ENCODE results near the gene TRIM9.

The TRIM9 gene

GRCh38 chr14:51081209-51081608, 13.7 kb downstream of the TRIM9 start:
- H3K27ac ChIP-seq (ENCODE audit: low read length): no peak overlapping the region
- H3K36me3 ChIP-seq (replicated peaks; ENCODE audit: insufficient read depth, low read length): no peaks in the 10 kb centered on the region
- no peak overlapping the region for H3K9ac ChIP-seq (ENCODE audit: low read length)
- no peak overlapping the region for H2AFZ ChIP-seq (ENCODE audit: low read length)
- H3K4me2 ChIP-seq (ENCODE audit: low read depth, low read length): no peak overlapping the region
- 0 out of 2 replicates have a peak, but pooled peaks cover 2% of the 10 kb centered on the region for H3K4me1 ChIP-seq (ENCODE audit: low read length)
- H3K9me3 ChIP-seq (replicated peaks; ENCODE audit: insufficient read depth, low read length): no peaks in the 10 kb centered on the region
- no peaks in the 10 kb centered on the region for H3K79me2 ChIP-seq (ENCODE audit: low read length)
- no peaks in the 10 kb centered on the region for H3K27me3 ChIP-seq (replicated peaks; ENCODE audit: insufficient read depth, low read length)
- H4K20me1 ChIP-seq (ENCODE audit: insufficient read depth, low read length): no peaks in the 10 kb centered on the region
- H3K4me3 ChIP-seq (ENCODE audit: low read length): no peak overlapping the region
- H3F3A ChIP-seq (ENCODE audit: insufficient read depth, low read length): no peaks in the 10 kb centered on the region
- H3K9me2 ChIP-seq (replicated peaks; ENCODE audit: insufficient read depth, low read length): no peaks in the 10 kb centered on the region
- TF ChIP-seq, protein P1, sequence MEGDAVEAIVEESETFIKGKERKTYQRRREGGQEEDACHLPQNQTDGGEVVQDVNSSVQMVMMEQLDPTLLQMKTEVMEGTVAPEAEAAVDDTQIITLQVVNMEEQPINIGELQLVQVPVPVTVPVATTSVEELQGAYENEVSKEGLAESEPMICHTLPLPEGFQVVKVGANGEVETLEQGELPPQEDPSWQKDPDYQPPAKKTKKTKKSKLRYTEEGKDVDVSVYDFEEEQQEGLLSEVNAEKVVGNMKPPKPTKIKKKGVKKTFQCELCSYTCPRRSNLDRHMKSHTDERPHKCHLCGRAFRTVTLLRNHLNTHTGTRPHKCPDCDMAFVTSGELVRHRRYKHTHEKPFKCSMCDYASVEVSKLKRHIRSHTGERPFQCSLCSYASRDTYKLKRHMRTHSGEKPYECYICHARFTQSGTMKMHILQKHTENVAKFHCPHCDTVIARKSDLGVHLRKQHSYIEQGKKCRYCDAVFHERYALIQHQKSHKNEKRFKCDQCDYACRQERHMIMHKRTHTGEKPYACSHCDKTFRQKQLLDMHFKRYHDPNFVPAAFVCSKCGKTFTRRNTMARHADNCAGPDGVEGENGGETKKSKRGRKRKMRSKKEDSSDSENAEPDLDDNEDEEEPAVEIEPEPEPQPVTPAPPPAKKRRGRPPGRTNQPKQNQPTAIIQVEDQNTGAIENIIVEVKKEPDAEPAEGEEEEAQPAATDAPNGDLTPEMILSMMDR (IDR thresholded peaks at IDR 0.05; ENCODE audit: low read length): no peak
- TF ChIP-seq EZH2 (optimal IDR thresholded peaks at IDR 0.05; ENCODE audit: low read depth, low read length): no peak
- no peak for TF ChIP-seq EZH2phosphoT487 (IDR thresholded peaks at IDR 0.05; ENCODE audit: low read length)
- no peak for DNase-seq

GRCh38 chr14:51080645-51081044, 14.3 kb downstream of the TRIM9 start:
- TF ChIP-seq, protein P1 (IDR thresholded peaks at IDR 0.05; ENCODE audit: low read length): no peak
- TF ChIP-seq EZH2phosphoT487 (IDR thresholded peaks at IDR 0.05; ENCODE audit: low read length): no peak
- no peak for TF ChIP-seq EZH2 (optimal IDR thresholded peaks at IDR 0.05; ENCODE audit: low read depth, low read length)
- Histone ChIP-seq H3K27me3 (replicated peaks; ENCODE audit: insufficient read depth, low read length) (no peaks in the 10 kb centered on the region), H3K36me3 (replicated peaks; ENCODE audit: insufficient read depth, low read length) (no peaks in the 10 kb centered on the region), H2AFZ (ENCODE audit: low read length) (no peak overlapping the region), H4K20me1 (ENCODE audit: insufficient read depth, low read length) (no peaks in the 10 kb centered on the region), H3K9me2 (replicated peaks; ENCODE audit: insufficient read depth, low read length) (no peaks in the 10 kb centered on the region), H3F3A (ENCODE audit: insufficient read depth, low read length) (no peaks in the 10 kb centered on the region), H3K79me2 (ENCODE audit: low read length) (no peaks in the 10 kb centered on the region), H3K9ac (ENCODE audit: low read length) (no peak overlapping the region), H3K4me2 (ENCODE audit: low read depth, low read length) (no peak overlapping the region), H3K9me3 (replicated peaks; ENCODE audit: insufficient read depth, low read length) (no peaks in the 10 kb centered on the region), H3K4me1 (ENCODE audit: low read length) (no peaks in the 10 kb centered on the region), H3K27ac (ENCODE audit: low read length) (no peak overlapping the region), H3K4me3 (ENCODE audit: low read length) (no peak overlapping the region)
- no peak for DNase-seq

GRCh38 chr14:51079489-51079888, 15.4 kb downstream of the TRIM9 start:
- no peak for DNase-seq
- Histone ChIP-seq H3K79me2 (ENCODE audit: low read length) (no peaks in the 10 kb centered on the region), H3K4me3 (ENCODE audit: low read length) (no peak overlapping the region), H3K4me2 (ENCODE audit: low read depth, low read length) (no peak overlapping the region), H2AFZ (ENCODE audit: low read length) (no peak overlapping the region), H3K27ac (ENCODE audit: low read length) (no peak overlapping the region), H3K36me3 (replicated peaks; ENCODE audit: insufficient read depth, low read length) (no peaks in the 10 kb centered on the region), H3K27me3 (replicated peaks; ENCODE audit: insufficient read depth, low read length) (no peaks in the 10 kb centered on the region), H3F3A (ENCODE audit: insufficient read depth, low read length) (no peaks in the 10 kb centered on the region), H4K20me1 (ENCODE audit: insufficient read depth, low read length) (no peaks in the 10 kb centered on the region), H3K4me1 (ENCODE audit: low read length) (no peaks in the 10 kb centered on the region), H3K9me2 (replicated peaks; ENCODE audit: insufficient read depth, low read length) (no peaks in the 10 kb centered on the region), H3K9ac (ENCODE audit: low read length) (no peak overlapping the region), H3K9me3 (replicated peaks; ENCODE audit: insufficient read depth, low read length) (no peaks in the 10 kb centered on the region)
- TF ChIP-seq EZH2phosphoT487 (IDR thresholded peaks at IDR 0.05; ENCODE audit: low read length): no peak
- TF ChIP-seq EZH2 (optimal IDR thresholded peaks at IDR 0.05; ENCODE audit: low read depth, low read length): no peak

DNA sequence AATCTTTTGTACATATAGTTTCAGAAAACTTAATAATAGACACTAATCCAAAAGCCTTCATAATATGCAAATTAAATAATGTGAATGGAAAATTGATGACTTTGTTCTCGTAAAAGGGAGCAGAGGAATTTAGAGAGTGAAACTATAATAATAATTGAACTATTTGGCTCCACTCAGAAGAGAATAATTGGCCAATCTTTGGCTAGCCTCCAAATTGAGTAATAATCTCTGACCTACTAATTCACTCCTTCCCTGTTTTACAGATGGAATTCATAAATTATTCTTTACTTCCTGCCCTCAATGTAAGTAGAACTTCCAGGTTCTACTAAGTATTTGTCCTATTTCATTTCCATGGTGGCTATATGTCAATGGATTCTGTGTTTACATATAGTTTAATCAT, 15.8 kb downstream of the TRIM9 start:
- DNase-seq: no peak
- TF ChIP-seq, protein P1 (IDR thresholded peaks at IDR 0.05; ENCODE audit: low read length): no peak
- TF ChIP-seq EZH2 (optimal IDR thresholded peaks at IDR 0.05; ENCODE audit: low read depth, low read length) (no peak), EZH2phosphoT487 (IDR thresholded peaks at IDR 0.05; ENCODE audit: low read length) (no peak)
- Histone ChIP-seq H3K9me3 (replicated peaks; ENCODE audit: insufficient read depth, low read length) (no peaks in the 10 kb centered on the region), H3K4me3 (ENCODE audit: low read length) (no peak overlapping the region), H2AFZ (ENCODE audit: low read length) (no peak overlapping the region), H3K79me2 (ENCODE audit: low read length) (no peaks in the 10 kb centered on the region), H4K20me1 (ENCODE audit: insufficient read depth, low read length) (no peaks in the 10 kb centered on the region), H3K36me3 (replicated peaks; ENCODE audit: insufficient read depth, low read length) (no peaks in the 10 kb centered on the region), H3K9me2 (replicated peaks; ENCODE audit: insufficient read depth, low read length) (no peaks in the 10 kb centered on the region), H3K27ac (ENCODE audit: low read length) (no peak overlapping the region), H3F3A (ENCODE audit: insufficient read depth, low read length) (no peaks in the 10 kb centered on the region), H3K9ac (ENCODE audit: low read length) (no peak overlapping the region), H3K4me1 (ENCODE audit: low read length) (no peaks in the 10 kb centered on the region), H3K27me3 (replicated peaks; ENCODE audit: insufficient read depth, low read length) (no peaks in the 10 kb centered on the region), H3K4me2 (ENCODE audit: low read depth, low read length) (no peak overlapping the region)
